Astrocyte of the spinal cord (primary cell): ENCODE data around the gene MS4A10.
"Not testable (repeated sequence)": the region's sequence is repeated elsewhere in the genome, so short reads cannot be mapped to it uniquely, and the experiment has no call there.

Experiments
- DNase-seq: peaks from one replicate; pipeline ENCODE4 v3.0.0; 2011; ENCODE audit warnings: low read depth, low spot score
- H3K4me3 ChIP-seq: 2 replicates; pipeline ENCODE4 v1.5.1; 2011; ENCODE audit warnings: low read depth, mild to moderate bottlenecking, low read length, moderate library complexity
- CTCF ChIP-seq: IDR thresholded peaks from 2 replicates; pipeline ENCODE4 v1.5.1; 2012; ENCODE audit warnings: low read depth, mild to moderate bottlenecking, low read length, inconsistent platforms
- in situ Hi-C: cut with HindIII; loops from 2 replicates; pipeline ENCODE4 v1.10.0; 2017; ENCODE audit warnings: low sequenced_read_pairs

MS4A10 gene

GRCh38 chr11:60757231-60757800, 27.8 kb upstream of the MS4A10 start:
- DNase-seq: no peak
- no peak for TF ChIP-seq CTCF
- in situ Hi-C loops: no loop called here
- H3K4me3 ChIP-seq: no peak overlapping the region

- H3K4me3 ChIP-seq, DNase-seq, in situ Hi-C loops: not testable (repeated sequence)
These were observed 26.5 kb upstream of the MS4A10 start for GRCh38 chr11:60758671-60759070.

GRCh38 chr11:60759438-60760225, 25.5 kb upstream of the MS4A10 start:
- H3K4me3 ChIP-seq, DNase-seq, in situ Hi-C loops: not testable (repeated sequence)

GRCh38 chr11:60761436-60762190, 23.5 kb upstream of the MS4A10 start:
- TF ChIP-seq CTCF: no peak
- in situ Hi-C loops: no loop called here
- no peak overlapping the region for H3K4me3 ChIP-seq
- no peak for DNase-seq

- no peak overlapping the region for H3K4me3 ChIP-seq
- in situ Hi-C loops: no loop called here
- DNase-seq: no peak
- no peak for TF ChIP-seq CTCF
These were observed 22.1 kb upstream of the MS4A10 start for GRCh38 chr11:60762851-60763691.

- in situ Hi-C loops: no loop called here
- TF ChIP-seq CTCF: no peak
- no peak for DNase-seq
- H3K4me3 ChIP-seq: no peak overlapping the region
These were observed 21.3 kb upstream of the MS4A10 start for GRCh38 chr11:60763692-60764369.

- TF ChIP-seq CTCF: no peak
- in situ Hi-C loops: no loop called here
- no peak for DNase-seq
- no peak overlapping the region for H3K4me3 ChIP-seq
These were observed 20.3 kb upstream of the MS4A10 start for GRCh38 chr11:60764879-60765278.
